H7 (cell line): ENCODE measurements around the gene PLCB3. TPM values are rescaled to one million over a fixed set of nuclear protein-coding genes. Genes with fewer than 3 reads are reported as not detected.
A peak's percentile ranks its signal among the peaks of the same experiment; 100 is the strongest.

Experiments used
- DNase-seq: peaks from one replicate; pipeline ENCODE4 v3.0.0; 2012
- H3K27me3 ChIP-seq: 2 replicates; pipeline ENCODE4 v1.6.0; 2011; ENCODE audit warnings: mild to moderate bottlenecking, low read length; ENCODE audit not compliant: control insufficient read depth, insufficient read depth
- H3K36me3 ChIP-seq: replicated peaks from 2 replicates; pipeline ENCODE4 v1.5.1; 2011; ENCODE audit warnings: low read length; ENCODE audit not compliant: control insufficient read depth, insufficient read depth
- H3K4me3 ChIP-seq: 2 replicates; pipeline ENCODE4 v1.5.1; 2011; ENCODE audit warnings: low read depth, mild to moderate bottlenecking, control low read depth, low read length, moderate library complexity; ENCODE audit not compliant: insufficient read depth
- total RNA-seq: library from RNA; depleted of rRNA; stranded (reverse); fragments of >200 nt; shearing (Covaris generic); gene quantifications from 2 replicates; pipeline ENCODE4 v1.2.3, GENCODE V29; 2014

PLCB3 gene
- total RNA-seq, 1 experiment from 2014 or later, result 87.0 TPM

GRCh38 chr11:64268025-64268892 is 16.9 kb downstream of the PLCB3 start:
- no peak for DNase-seq

GRCh38 chr11:64268893-64269539 is 17.7 kb downstream of the PLCB3 start:
- peak; percentile 76 for DNase-seq
- H3K27me3 ChIP-seq, result no peaks in the 10 kb centered on the region
- H3K4me3 ChIP-seq, result peak overlapping the region; percentile 82
- H3K36me3 ChIP-seq, result peaks cover 12% of the 10 kb centered on the region

More at GRCh38 chr11:64268025-64268892, 16.9 kb downstream of the PLCB3 start:
- peaks cover 13% of the 10 kb centered on the region for H3K36me3 ChIP-seq
- no peaks in the 10 kb centered on the region for H3K27me3 ChIP-seq
- H3K4me3 ChIP-seq, result peak overlapping the region; percentile 82

GRCh38 chr11:64269540-64270220 is 18.4 kb downstream of the PLCB3 start:
- H3K36me3 ChIP-seq, result peaks cover 10% of the 10 kb centered on the region
- DNase-seq, result peak; percentile 96
- H3K27me3 ChIP-seq, result no peaks in the 10 kb centered on the region
- H3K4me3 ChIP-seq, result peak overlapping the region; percentile 82

GRCh38 chr11:64275031-64275800 is 23.9 kb downstream of the PLCB3 start:
- Histone ChIP-seq H3K4me3 (no peak overlapping the region), H3K27me3 (no peaks in the 10 kb centered on the region), H3K36me3 (peaks cover 3% of the 10 kb centered on the region)
- DNase-seq, result no peak

GRCh38 chr11:64275841-64276240 is 24.5 kb downstream of the PLCB3 start:
- H3K36me3 ChIP-seq, result peaks cover 3% of the 10 kb centered on the region
- DNase-seq, result no peak
- no peaks in the 10 kb centered on the region for H3K27me3 ChIP-seq
- no peak overlapping the region for H3K4me3 ChIP-seq

- H3K27me3 ChIP-seq, result no peaks in the 10 kb centered on the region
- H3K4me3 ChIP-seq, result no peak overlapping the region
- peaks cover 3% of the 10 kb centered on the region for H3K36me3 ChIP-seq
- DNase-seq, result no peak
These were observed 25.5 kb downstream of the PLCB3 start for GRCh38 chr11:64276653-64277431.

GRCh38 chr11:64278576-64279190 is 27.4 kb downstream of the PLCB3 start:
- no peak for DNase-seq
- no peaks in the 10 kb centered on the region for H3K27me3 ChIP-seq
- H3K36me3 ChIP-seq, result peaks cover 3% of the 10 kb centered on the region
- no peak overlapping the region for H3K4me3 ChIP-seq

- H3K27me3 ChIP-seq, result no peaks in the 10 kb centered on the region; the same call in 1 of the 2 replicates
- DNase-seq, result no peak
- H3K4me3 ChIP-seq, result no peak overlapping the region
- peaks cover under 1% of the 10 kb centered on the region; the same call in 1 of the 2 replicates for H3K36me3 ChIP-seq
These were observed 30.8 kb downstream of the PLCB3 start for GRCh38 chr11:64281957-64282770.

GRCh38 chr11:64283092-64283491 is 31.8 kb downstream of the PLCB3 start:
- Histone ChIP-seq H3K4me3 (no peak overlapping the region), H3K36me3 (no peaks in the 10 kb centered on the region), H3K27me3 (no peaks in the 10 kb centered on the region; the same call in 1 of the 2 replicates)
- DNase-seq, result no peak

GRCh38 chr11:64284048-64284961 is 33.0 kb downstream of the PLCB3 start, which contains the start of gene BAD:
Gene BAD, minus strand, starts transcription at chr11:64284665. Its CDS starts 297 bp downstream, at chr11:64284368.
- Histone ChIP-seq H3K36me3 (no peaks in the 10 kb centered on the region), H3K4me3 (peak within 1 kb of the TSS; percentile 78), H3K27me3 (no peaks in the 10 kb centered on the region; the same call in none of the 2 replicates)
- DNase-seq, result peak; percentile 100

GRCh38 chr11:64284962-64285884 is 33.9 kb downstream of the PLCB3 start, which contains the start of gene GPR137:
Gene GPR137, plus strand, starts transcription at chr11:64285848. Its CDS starts 677 bp downstream, at chr11:64286525.
- peaks cover 8% of the 10 kb centered on the region for H3K27me3 ChIP-seq
- DNase-seq, result peak; percentile 100

More at GRCh38 chr11:64284962-64285884, 33.9 kb downstream of the PLCB3 start, which contains the start of gene GPR137:
- peak within 1 kb of the TSS; percentile 78 for H3K4me3 ChIP-seq
- H3K36me3 ChIP-seq, result no peaks in the 10 kb centered on the region
